ENCODE results near the gene C1orf159.

Gene C1orf159

DNA sequence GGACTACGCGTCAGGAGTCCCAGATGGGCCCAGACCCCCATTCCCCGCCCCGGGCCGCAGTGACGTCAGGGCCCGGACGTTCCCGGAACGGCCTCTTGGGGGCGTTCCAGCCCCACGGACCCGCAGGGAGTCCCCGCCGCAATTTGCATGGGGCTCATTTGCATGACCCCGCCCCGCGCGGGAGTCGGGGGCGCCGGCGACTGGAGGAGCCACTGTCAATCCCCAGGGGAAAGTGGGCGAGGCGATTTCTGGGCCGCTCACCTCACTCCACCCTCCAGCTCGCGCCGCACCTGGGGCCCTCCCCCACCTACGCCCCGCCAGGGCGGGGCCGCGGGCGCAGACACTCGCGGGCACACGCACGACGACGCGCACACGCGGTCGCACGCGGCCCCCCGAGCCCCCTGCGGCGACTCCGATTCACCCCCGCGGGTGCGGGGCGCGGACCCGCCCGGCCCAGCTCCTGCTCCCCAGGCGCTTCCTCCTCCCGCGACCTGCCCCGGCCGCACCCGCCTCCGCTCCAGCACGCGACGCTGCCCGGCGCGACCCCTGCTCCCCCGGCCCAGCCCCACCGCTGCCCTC lies 82.8 kb downstream of the C1orf159 start:
- peak; percentile 92 for DNase-seq

GRCh38 chr1:1032424-1032823 lies 83.5 kb downstream of the C1orf159 start:
- no peak for DNase-seq

All from NCI-H526 treated with DMSO at 0.1 percent for 48 hours (cell line).